GM21737 (cell line): ENCODE results near the gene MAP6D1.
"Not testable (repeated sequence)": the region's sequence is repeated elsewhere in the genome, so short reads cannot be mapped to it uniquely, and the experiment has no call there.

ENCODE experiments used
- ATAC-seq: cut with Tn5 transposase; IDR thresholded peaks from one replicate; pipeline ENCODE4 v1.9.1; 2021; ENCODE audit warnings: mild to moderate bottlenecking, moderate library complexity; ENCODE audit not compliant: unreplicated experiment

The MAP6D1 gene

GRCh38 chr3:183801601-183802000 is 23.8 kb downstream of the MAP6D1 start:
- ATAC-seq = no peak

- no peak for ATAC-seq
Observed at GRCh38 chr3:183800243-183800863, 25.0 kb downstream of the MAP6D1 start.

GRCh38 chr3:183799461-183799860 is 25.9 kb downstream of the MAP6D1 start:
- ATAC-seq = no peak

GRCh38 chr3:183797996-183798395 is 27.4 kb downstream of the MAP6D1 start:
- ATAC-seq = no peak

- ATAC-seq = no peak
Observed at GRCh38 chr3:183796372-183796771, 29.0 kb downstream of the MAP6D1 start.

GRCh38 chr3:183794452-183794851 is 30.9 kb downstream of the MAP6D1 start:
- no peak for ATAC-seq

GRCh38 chr3:183792976-183793375 is 32.4 kb downstream of the MAP6D1 start:
- no peak for ATAC-seq

- ATAC-seq = no peak
Observed at GRCh38 chr3:183790700-183791099, 34.7 kb downstream of the MAP6D1 start.

- no peak for ATAC-seq
Observed at GRCh38 chr3:183789826-183790225, 35.6 kb downstream of the MAP6D1 start.

- not testable (repeated sequence) for ATAC-seq
Observed at GRCh38 chr3:183784503-183784902, 40.9 kb downstream of the MAP6D1 start.

- ATAC-seq = no peak
Observed at GRCh38 chr3:183782576-183783276, 42.7 kb downstream of the MAP6D1 start.

GRCh38 chr3:183781246-183781645 is 44.1 kb downstream of the MAP6D1 start:
- no peak for ATAC-seq

- ATAC-seq = no peak
Observed at GRCh38 chr3:183779896-183780465, 45.4 kb downstream of the MAP6D1 start.

GRCh38 chr3:183777016-183777618 is 48.3 kb downstream of the MAP6D1 start:
- ATAC-seq = no peak

- ATAC-seq = not testable (repeated sequence)
Observed at GRCh38 chr3:183776451-183776850, 48.9 kb downstream of the MAP6D1 start.

- ATAC-seq = no peak
Observed at GRCh38 chr3:183775781-183776180, 49.6 kb downstream of the MAP6D1 start.

GRCh38 chr3:183774631-183775030 is 50.7 kb downstream of the MAP6D1 start:
- no peak for ATAC-seq

- no peak for ATAC-seq
Observed at GRCh38 chr3:183769453-183769852, 55.9 kb downstream of the MAP6D1 start.

GRCh38 chr3:183768114-183768513 is 57.3 kb downstream of the MAP6D1 start:
- ATAC-seq = no peak

GRCh38 chr3:183766745-183767606 is 58.4 kb downstream of the MAP6D1 start:
- ATAC-seq = no peak

GRCh38 chr3:183766107-183766506 is 59.3 kb downstream of the MAP6D1 start:
- ATAC-seq = no peak
